Measurements from ENCODE around the gene SECISBP2L.

The SECISBP2L gene

GRCh38 chr15:49060710-49061495, 14.7 kb upstream of the SECISBP2L start:
- FAIRE-seq (no peak), DNase-seq (ENCODE audit: low spot score) (no peak)

DNA sequence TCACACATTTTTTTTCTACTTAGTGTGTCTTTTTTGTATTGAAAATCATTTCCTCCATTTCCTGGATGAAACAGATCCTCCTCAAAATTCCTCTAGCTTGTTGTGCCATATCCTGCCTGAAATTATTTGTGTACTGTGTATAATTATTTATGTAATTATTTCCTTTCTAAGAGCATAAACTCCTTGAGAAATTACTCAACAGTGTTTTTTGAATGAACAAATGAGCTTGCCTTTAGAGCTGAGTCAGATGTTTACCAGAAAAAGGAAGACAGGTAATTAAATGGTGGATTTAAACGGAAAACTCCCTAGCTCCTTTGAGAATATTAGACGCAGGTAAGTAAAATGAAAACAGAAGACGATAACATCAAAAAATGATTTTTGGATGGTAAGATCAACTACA, 13.2 kb upstream of the SECISBP2L start:
- no peak for FAIRE-seq
- DNase-seq (ENCODE audit: low spot score): no peak

DNA sequence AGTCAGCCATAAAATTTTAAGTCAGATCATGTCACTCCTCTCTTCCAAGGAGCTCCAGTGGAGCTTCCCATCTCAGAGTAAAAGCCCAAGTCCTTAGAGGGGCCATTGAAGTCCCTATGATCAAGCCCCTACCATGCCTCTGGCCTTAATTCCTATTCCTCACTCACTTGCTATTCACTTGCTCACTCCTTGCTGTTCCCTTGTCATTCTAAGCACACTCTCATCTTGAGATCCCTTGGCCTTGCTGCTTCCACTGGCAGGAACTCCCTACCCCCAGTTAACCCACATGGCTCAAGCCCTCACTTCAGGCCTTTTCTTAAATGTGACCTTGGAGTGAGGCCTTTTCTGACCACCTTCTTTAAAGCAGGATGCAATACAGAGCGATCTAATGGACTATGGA, 12.3 kb upstream of the SECISBP2L start:
- FAIRE-seq: no peak
- DNase-seq (ENCODE audit: low spot score): no peak

DNA sequence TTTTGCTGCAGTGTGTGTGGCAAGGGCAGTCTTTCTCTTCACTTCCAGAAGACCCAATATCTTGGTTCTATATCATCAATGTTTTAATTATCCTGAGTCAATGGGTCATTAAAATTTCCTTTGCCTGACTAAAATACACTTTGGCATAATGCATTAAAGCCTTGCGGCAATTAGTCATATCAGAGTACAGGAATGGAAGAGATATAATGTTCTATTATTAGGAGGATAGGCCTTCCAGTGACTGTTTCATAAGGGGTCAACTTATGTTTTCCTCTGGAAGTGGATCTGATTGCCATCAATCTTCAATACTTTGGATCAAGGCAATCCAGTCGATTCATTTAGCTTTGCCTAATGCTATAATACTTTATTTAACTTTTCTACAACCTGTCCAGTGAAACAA, 9.4 kb upstream of the SECISBP2L start:
- DNase-seq (ENCODE audit: low spot score) (no peak), FAIRE-seq (no peak)

- FAIRE-seq (no peak), DNase-seq (ENCODE audit: low spot score) (no peak)
Measured at GRCh38 chr15:49052662-49053061, 6.4 kb upstream of the SECISBP2L start.

- FAIRE-seq (no peak), DNase-seq (ENCODE audit: low spot score) (no peak)
Measured at GRCh38 chr15:49047456-49047855, 1.2 kb upstream of the SECISBP2L start.

DNA sequence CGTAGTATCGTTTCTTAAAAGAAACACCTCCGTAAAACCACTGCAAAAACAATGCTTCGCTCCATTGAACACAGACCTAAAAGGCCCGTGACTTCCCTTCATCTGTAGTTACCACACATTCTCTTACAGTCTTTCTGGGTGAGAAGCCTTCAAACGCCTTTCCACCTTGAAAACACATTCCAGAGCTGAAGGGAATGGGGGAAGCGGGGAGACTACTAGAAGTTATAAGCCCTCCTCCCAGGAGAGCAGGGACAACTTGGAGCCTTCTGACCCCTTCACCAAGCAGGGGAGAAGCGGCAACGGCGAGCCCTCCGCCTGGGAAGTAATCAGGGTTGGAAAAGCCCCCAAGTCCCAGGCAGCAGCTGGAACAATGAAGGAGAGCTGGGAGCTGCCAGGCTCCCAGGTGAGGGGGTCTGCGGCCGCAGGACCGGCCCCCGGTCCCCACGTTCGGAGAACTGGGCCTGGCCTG, 461 bp downstream of the SECISBP2L start:
- DNase-seq (ENCODE audit: low spot score) (peak; percentile 41), FAIRE-seq (peak; percentile 47)

DNA sequence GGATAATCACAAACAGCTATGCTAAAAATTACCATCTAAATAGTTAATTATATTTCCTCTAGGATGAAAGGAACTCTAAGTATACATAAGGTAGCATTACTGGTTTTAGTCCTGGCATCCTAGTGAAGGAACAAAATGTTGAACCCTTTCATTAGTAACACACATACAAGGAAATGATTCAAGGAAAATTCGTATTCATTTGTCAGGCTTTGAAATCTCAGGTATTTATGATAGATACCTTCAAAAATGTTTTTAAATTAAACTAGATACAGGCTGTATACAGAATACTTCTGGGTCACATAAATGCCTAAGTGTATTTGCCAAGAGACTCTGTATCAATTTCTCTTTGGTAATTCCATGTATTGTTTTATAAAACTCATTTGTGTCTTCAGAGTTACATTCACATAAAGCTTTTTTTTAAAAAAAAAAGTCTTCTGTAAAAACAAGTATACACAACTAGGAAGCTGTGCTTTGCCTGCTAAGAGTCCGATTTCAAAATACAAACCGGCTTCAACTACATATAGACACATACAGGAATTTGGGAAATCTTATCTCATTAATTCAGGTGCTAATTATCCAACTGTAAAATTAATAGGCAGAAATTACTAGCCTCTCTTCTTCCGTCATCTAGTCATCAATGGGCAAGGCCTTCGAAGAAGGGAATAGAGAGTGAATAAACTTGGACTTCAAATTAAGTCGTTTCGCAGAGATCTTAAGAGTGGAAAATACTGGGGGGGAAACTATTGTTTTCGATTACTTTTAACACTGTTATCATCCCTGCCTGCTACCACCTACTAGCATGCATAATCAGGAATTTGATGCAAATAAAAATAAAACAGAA, 1.3 kb downstream of the SECISBP2L start:
- DNase-seq (ENCODE audit: low spot score) (no peak), FAIRE-seq (no peak)

GRCh38 chr15:49044002-49044401, 2.2 kb downstream of the SECISBP2L start:
- no peak for DNase-seq (ENCODE audit: low spot score)
- FAIRE-seq: no peak

GRCh38 chr15:49042165-49042564, 4.1 kb downstream of the SECISBP2L start:
- FAIRE-seq: no peak
- DNase-seq (ENCODE audit: low spot score): no peak

DNA sequence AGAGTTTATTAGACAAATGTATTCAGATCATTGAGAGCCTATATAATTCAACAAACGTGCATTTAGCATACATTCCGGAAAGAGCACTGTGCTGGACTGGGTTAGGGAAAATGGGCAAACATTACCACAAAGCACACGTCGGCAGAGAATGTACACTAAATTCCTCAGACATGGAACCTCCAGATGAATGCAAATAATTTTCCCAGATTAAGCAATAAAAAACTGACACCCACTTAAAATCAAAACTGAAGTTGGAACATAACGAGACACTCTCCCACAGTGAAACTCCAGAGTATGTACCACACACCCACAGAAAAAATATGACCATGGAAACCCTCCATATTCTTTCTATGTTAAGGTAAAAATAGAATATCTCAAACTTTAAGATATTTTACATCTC, 4.8 kb downstream of the SECISBP2L start:
- no peak for FAIRE-seq
- no peak for DNase-seq (ENCODE audit: low spot score)

GRCh38 chr15:49040151-49040550, 6.1 kb downstream of the SECISBP2L start:
- FAIRE-seq (no peak), DNase-seq (ENCODE audit: low spot score) (no peak)

GRCh38 chr15:49038382-49038781, 7.9 kb downstream of the SECISBP2L start:
- FAIRE-seq (peak; percentile 76), DNase-seq (ENCODE audit: low spot score) (no peak)

- DNase-seq (ENCODE audit: low spot score) (no peak), FAIRE-seq (no peak)
Measured at GRCh38 chr15:49037546-49037940, 8.7 kb downstream of the SECISBP2L start.

GRCh38 chr15:49036650-49037545, 9.3 kb downstream of the SECISBP2L start:
- peak; percentile 88 for FAIRE-seq
- peak; percentile 64 for DNase-seq (ENCODE audit: low spot score)

GRCh38 chr15:49035825-49036224, 10.4 kb downstream of the SECISBP2L start:
- FAIRE-seq: no peak
- DNase-seq (ENCODE audit: low spot score): no peak

GRCh38 chr15:49032601-49033145, 13.6 kb downstream of the SECISBP2L start:
- no peak for DNase-seq (ENCODE audit: low spot score)
- no peak for FAIRE-seq

GRCh38 chr15:49031804-49032203, 14.4 kb downstream of the SECISBP2L start:
- FAIRE-seq (peak; percentile 99), DNase-seq (ENCODE audit: low spot score) (peak; percentile 81)

DNA sequence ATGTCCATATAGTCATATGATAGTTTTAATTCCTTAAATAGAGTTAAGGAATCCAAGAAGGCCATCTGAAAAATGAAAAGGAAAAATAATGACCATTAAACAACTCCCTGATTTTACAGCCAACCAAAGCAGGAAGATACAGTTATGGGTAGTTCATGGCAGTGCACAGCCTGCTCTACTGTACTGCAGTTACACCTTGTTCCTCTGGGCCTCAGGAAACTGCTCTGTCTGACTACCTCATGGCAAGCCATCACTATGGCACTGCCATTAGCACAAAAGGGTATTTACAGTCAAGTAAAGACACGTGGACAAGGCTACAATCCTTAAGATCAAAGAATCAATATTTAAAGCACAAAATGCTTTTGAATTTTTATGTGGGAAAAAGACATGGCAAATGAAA, 19.5 kb downstream of the SECISBP2L start:
- FAIRE-seq (no peak), DNase-seq (ENCODE audit: low spot score) (no peak)

DNA sequence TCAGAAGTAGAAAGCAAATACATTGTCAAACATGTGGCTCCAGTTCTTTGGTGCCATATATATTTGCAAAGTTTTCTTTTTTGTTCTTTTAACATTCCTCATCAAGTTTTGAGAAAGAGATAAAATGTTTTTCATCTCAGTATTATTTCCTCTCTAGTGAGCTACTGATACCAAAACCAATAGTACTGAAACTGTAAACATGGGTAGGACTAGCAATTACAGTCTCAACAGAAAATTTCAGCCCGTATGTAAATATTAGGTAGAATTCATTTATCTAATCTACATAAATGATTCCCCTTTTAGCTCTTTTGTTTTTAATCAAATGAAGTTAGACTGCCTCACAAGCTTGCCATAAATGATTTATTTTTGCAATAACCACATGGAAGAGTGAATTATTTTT, 21.4 kb downstream of the SECISBP2L start:
- no peak for FAIRE-seq

GRCh38 chr15:49023354-49023753, 22.9 kb downstream of the SECISBP2L start:
- FAIRE-seq (no peak), DNase-seq (ENCODE audit: low spot score) (no peak)

More for the DNA sequence above, 21.4 kb downstream of the SECISBP2L start:
- DNase-seq (ENCODE audit: low spot score): no peak
